T-helper 2 cell treated with Interferon-gamma antibody and Interleukin-4, amounts not matched to agents 5 μg/mL and 100 μg/mL, for 36 hours (primary cell): Measurements from ENCODE around the gene DENND1B.

Experiments used
- DNase-seq: peaks from one replicate; pipeline ENCODE4 v3.0.0; 2021; ENCODE audit warnings: low spot score
- H3K27ac Mint-ChIP-seq: one replicate; pipeline ENCODE4 v1.8.0; 2021; ENCODE audit warnings: mild to moderate bottlenecking, mixed read lengths
- H3K27me3 Mint-ChIP-seq: one replicate; pipeline ENCODE4 v1.8.0; 2021; ENCODE audit warnings: low read depth, mixed read lengths
- H3K36me3 Mint-ChIP-seq: one replicate; pipeline ENCODE4 v1.8.0; 2021; ENCODE audit warnings: low read depth, mixed read lengths
- H3K4me1 Mint-ChIP-seq: one replicate; pipeline ENCODE4 v1.8.0; 2021; ENCODE audit warnings: low read depth, mixed read lengths
- H3K4me3 Mint-ChIP-seq: one replicate; pipeline ENCODE4 v1.8.0; 2022; ENCODE audit warnings: mild to moderate bottlenecking, moderate library complexity, mixed read lengths
- H3K9me3 Mint-ChIP-seq: one replicate; pipeline ENCODE4 v1.8.0; 2021; ENCODE audit warnings: mixed read lengths

Gene DENND1B

DNA sequence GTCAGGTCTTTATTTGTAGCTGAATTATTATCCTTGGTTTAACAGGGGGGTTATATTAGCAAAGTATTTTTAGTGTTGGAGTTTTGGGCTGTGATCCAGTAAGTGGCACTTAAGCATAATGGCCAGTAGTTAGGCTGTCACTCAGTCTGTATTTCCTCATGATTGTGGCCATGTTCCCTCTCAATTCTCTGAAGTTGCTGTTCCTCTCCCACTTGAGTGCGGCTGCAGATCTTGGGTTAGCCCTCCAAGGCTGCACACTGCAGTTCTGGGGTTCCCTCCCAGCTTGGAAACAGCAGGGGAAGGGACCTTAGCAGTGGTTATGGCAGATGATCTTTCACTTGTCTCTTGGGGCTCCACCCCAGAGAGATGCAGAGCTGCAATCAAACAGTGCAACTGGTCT, 23.2 kb upstream of the DENND1B start:
- Mint-ChIP-seq H3K36me3 (peaks cover 12% of the 10 kb centered on the region), H3K4me1 (no peaks in the 10 kb centered on the region), H3K4me3 (no peak overlapping the region), H3K27me3 (peaks cover 21% of the 10 kb centered on the region), H3K27ac (no peak overlapping the region), H3K9me3 (peaks cover 58% of the 10 kb centered on the region)
- DNase-seq: no peak

DNA sequence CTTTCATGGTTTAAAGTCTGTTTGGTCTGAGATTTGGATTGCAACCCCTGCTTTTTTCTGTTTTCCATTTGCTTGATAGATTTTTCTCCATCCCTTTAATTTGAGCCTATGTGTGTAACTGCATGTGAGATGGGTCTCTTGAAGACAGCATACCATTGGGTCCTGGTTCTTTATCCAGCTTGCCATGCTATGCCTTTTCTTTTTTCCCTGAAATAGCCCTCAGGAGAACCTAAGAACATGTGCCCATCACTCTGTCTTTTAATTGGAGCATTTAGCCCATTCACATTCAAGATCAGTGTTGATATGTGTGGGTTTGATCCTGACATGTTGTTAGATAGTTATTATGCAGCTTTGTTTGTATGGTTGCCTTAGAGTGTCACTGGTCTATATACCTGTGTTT, 21.7 kb upstream of the DENND1B start:
- H3K27me3 Mint-ChIP-seq: peaks cover 28% of the 10 kb centered on the region
- H3K4me1 Mint-ChIP-seq: no peaks in the 10 kb centered on the region
- peaks cover 56% of the 10 kb centered on the region for H3K9me3 Mint-ChIP-seq
- no peak for DNase-seq
- peaks cover 12% of the 10 kb centered on the region for H3K36me3 Mint-ChIP-seq
- H3K4me3 Mint-ChIP-seq: no peak overlapping the region
- H3K27ac Mint-ChIP-seq: no peak overlapping the region

DNA sequence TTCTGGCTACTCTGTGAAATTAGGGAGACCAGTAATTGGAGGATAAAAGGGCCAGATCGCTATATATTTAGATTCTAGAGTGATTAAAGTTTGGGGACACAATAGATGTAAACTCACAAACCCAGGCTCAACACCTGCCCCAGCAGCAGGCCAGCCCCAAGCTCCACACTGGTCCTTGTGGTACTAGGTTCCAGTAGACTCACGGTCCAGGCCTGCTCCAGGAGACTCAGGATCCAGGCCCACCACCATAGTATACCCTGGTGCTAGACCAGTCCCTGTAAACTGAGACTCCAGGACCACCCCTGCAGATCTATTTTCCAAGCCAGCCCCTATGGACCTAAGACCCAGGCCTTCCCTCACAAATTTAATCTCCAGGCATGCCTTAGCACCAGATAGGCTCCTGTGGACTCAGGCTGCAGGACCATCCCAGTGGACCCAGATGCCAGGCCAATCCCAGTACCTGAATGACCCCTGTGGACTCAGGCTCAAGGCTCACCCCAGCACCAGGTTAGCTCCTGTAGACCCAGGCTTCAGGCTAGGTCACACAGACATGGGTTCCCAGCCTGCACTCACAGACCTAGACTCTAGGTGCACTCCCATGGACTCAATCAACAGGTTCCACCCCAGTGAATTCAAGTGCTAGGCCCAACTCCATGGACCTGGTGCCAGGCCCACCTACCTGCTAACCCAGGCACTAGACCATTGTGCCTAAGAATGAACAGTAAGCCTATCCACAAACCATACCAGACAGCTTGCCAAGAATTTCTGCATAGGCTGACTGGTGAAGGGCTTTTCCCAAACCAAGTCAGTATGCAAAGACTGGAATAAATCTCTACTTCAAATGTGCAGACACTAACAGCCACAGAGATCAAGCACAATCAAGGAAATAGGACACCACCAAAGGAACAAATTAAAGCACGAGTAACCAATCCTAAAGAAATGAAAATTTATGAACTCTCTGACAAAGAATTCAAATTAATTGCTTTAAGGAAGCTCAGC, 13.8 kb upstream of the DENND1B start:
- Mint-ChIP-seq H3K36me3 (no peaks in the 10 kb centered on the region), H3K4me1 (no peaks in the 10 kb centered on the region), H3K4me3 (no peak overlapping the region), H3K9me3 (no peaks in the 10 kb centered on the region), H3K27me3 (peaks cover 9% of the 10 kb centered on the region), H3K27ac (no peak overlapping the region)
- no peak for DNase-seq

DNA sequence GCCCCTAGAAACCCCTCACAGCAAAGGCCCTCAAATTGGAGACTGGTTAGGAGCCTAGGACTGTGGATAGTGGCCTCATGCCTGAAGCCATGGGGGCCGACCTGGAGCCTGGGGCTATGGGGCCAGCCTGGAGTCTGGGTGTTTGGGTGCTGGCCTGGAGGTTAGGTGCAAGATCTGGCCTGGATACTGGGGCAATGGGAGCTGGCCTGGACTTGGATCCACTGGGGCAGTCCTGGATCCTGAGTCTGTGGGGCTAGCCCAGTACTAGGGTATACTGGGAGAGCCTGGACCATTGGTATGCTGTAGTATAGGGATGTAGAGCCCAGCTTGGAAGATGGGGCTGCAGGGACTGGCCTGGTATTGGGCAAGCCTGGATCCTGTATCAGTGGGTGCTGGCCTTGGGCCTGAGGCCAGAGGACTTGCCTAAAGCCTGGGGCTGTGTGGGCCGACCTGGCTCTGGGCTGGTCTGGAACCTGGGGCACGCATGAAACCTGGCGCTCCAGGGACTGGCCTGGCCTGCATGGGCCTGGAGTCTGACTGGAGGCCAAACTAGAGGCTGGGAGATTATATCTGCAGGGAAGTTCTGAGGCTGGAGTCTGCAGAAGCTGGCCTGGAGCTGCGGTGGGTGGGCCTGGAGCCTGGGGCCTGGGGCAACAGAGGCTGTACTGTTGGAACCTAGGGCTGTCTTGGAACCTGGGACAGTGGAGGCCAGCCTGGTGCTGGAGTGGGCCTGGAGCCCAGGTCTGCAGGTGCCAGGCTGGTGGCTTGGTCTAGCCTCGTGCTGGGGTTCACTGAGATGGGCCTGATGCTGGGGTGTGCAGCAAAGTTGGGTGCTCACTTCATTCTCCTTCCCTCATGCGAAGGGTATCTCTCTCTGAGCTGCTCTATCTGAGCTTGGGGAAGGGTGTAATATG, 12.6 kb upstream of the DENND1B start:
- Mint-ChIP-seq H3K27me3 (peaks cover 3% of the 10 kb centered on the region), H3K4me1 (peaks cover 4% of the 10 kb centered on the region), H3K27ac (no peak overlapping the region), H3K4me3 (no peak overlapping the region), H3K9me3 (no peaks in the 10 kb centered on the region), H3K36me3 (no peaks in the 10 kb centered on the region)
- DNase-seq: no peak

DNA sequence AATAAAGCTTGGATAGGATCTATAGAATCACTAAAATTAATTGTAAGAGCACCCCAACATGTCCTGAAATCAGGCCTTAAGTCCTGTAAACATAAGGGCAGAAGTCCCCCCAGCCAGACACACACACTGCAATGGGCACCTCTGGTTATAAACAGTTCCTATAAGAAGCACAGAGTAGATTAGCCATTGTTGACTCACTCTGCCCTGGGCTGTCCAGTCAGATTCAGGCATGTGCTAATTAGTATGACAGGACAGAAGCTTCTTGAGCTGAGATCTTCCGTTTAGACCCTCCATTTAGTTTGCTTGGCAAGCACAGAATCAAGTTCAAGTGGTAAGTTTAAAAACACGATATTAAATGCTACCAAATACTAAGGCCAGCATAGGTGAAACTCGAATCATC, 11.8 kb upstream of the DENND1B start:
- no peaks in the 10 kb centered on the region for H3K27me3 Mint-ChIP-seq
- no peak for DNase-seq

DNA sequence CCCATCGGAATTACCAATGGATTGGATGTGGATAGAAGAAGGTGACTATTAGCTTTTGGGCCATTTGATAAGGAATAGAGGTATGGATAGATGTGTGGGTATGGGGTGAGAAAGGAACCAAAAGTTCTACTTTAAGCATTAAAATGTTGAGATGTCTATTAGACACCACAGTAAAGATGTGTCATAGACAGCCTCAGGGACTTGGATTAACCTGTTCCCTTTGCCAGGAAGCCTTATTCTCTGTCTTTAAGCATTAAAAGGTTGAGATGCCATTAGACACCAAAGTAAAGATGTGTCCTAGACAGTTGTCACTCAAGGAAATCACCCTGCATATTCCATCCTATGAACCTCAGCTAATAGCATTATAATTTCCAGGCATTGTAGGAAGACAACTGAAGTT, 11.0 kb upstream of the DENND1B start:
- Mint-ChIP-seq H3K4me3 (no peak overlapping the region), H3K27me3 (no peaks in the 10 kb centered on the region)

More for the DNA sequence above, 11.8 kb upstream of the DENND1B start:
- peaks cover 4% of the 10 kb centered on the region for H3K4me1 Mint-ChIP-seq
- H3K4me3 Mint-ChIP-seq: no peak overlapping the region
- H3K27ac Mint-ChIP-seq: no peak overlapping the region
- no peaks in the 10 kb centered on the region for H3K9me3 Mint-ChIP-seq
- H3K36me3 Mint-ChIP-seq: no peaks in the 10 kb centered on the region

DNA sequence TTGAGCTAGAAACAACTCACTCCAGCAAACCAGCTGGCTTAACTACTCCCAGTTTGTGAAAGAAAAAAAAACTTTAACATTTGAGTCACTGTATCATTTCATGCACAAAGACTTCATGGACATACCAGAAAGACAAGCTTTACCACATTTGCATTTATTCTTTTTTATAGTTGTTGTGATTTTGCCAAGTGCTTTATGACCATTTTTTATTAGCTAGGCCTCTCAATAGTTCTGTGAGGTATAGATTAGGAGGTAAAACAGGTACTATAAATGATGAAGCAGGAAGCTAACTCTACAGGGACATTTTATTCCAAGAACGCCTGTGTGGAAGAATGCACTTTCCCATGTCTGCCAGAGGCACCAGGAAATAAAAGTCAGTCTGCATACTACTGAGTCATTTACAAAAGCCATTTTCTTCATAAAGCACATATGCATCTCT, 8.2 kb upstream of the DENND1B start:
- Mint-ChIP-seq H3K36me3 (peaks cover 2% of the 10 kb centered on the region), H3K4me3 (no peak overlapping the region), H3K9me3 (peaks cover 9% of the 10 kb centered on the region), H3K4me1 (peaks cover 12% of the 10 kb centered on the region), H3K27ac (no peak overlapping the region), H3K27me3 (no peaks in the 10 kb centered on the region)
- no peak for DNase-seq

More for the DNA sequence above, 11.0 kb upstream of the DENND1B start:
- no peak overlapping the region for H3K27ac Mint-ChIP-seq
- peaks cover 4% of the 10 kb centered on the region for H3K4me1 Mint-ChIP-seq
- no peaks in the 10 kb centered on the region for H3K36me3 Mint-ChIP-seq
- no peaks in the 10 kb centered on the region for H3K9me3 Mint-ChIP-seq
- no peak for DNase-seq

DNA sequence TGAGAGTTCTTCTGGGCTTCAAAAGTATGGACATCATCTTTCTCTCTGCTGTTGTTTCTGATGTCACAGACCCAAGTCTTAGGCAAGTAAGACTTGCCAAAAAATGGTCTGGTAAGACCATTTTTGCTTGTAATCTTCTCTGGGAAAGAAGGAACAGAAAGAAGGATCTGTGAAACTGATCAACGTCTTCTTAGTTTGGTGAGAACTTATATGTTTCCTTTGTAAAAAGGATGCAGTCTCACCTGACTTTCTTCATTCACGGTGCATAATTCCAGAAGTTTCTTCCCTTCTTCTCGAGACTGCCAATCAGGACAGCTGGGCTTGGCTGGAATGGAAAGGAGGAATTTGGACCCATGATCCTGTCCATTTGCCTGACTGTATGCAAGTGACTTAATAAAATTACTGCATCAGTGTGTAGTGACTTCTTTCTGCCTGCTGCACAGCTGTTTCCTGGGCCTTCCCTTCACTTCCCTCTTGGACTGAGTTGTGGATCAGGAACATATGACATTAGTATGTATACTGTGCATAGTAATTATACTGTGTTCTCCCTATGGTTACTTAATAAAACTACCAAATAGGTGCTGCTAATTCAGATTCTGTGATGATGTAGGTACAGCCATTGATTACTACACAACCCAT, 7.6 kb upstream of the DENND1B start:
- Mint-ChIP-seq H3K27ac (no peak overlapping the region), H3K4me3 (no peak overlapping the region), H3K4me1 (peaks cover 19% of the 10 kb centered on the region), H3K27me3 (no peaks in the 10 kb centered on the region), H3K36me3 (peaks cover 2% of the 10 kb centered on the region), H3K9me3 (peaks cover 9% of the 10 kb centered on the region)
- DNase-seq: no peak

DNA sequence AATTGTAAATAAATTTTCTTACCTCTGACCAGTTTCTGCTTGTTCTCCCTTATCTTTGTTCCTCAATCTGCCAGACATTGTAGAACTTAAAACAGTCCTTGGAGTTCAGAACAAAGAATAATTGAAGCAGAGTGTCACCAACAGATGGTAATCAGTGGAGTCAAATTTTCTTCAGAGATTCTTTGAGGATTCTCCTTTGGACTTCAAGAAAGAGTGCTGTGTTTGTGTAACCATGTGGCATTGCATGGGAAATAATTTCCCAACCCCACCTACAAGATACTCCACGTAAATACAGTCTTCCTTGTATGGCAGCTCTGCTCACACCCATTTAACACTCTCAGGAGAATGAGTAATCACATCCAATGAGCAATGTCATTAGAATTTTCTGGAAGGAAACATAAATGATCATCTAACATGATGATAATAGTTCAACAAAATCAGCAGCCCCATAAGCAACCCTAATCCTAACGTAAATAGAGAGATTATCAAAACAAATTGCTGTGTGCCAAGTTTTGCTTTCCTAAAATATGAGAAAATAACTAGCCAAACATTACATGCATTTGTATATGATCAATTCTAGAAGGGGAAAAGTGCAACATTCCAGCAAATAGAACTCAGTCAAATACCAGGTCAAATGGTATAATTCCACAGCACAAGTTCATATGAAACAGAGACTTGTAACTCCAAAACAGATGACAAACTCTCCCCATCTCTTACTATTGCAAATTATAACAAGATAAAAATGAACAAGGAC, 6.9 kb upstream of the DENND1B start:
- peaks cover 2% of the 10 kb centered on the region for H3K36me3 Mint-ChIP-seq
- peaks cover 25% of the 10 kb centered on the region for H3K4me1 Mint-ChIP-seq
- no peak overlapping the region for H3K27ac Mint-ChIP-seq
- H3K27me3 Mint-ChIP-seq: no peaks in the 10 kb centered on the region
- no peak overlapping the region for H3K4me3 Mint-ChIP-seq
- no peak for DNase-seq
- H3K9me3 Mint-ChIP-seq: peaks cover 9% of the 10 kb centered on the region

DNA sequence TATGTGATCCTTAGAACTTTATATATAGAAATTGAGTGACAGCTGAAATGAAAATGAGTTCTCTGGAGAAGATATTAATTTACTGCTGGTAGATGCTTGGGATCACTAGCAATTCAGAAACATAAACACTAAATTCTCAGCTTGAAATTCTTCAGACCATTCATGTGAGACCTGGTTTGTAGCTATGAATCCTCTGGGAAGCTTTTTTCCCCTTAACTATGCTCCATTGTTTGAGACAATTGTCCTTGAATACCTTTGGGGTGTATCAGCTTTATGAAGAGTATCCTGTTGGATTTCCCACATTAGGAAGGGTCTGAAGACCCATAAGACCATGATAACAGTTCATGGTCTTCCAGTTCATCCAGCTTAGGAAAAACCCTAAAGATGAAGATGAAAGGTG, 4.6 kb upstream of the DENND1B start:
- H3K9me3 Mint-ChIP-seq: peaks cover 9% of the 10 kb centered on the region
- H3K27ac Mint-ChIP-seq: no peak overlapping the region
- H3K27me3 Mint-ChIP-seq: no peaks in the 10 kb centered on the region
- peaks cover 2% of the 10 kb centered on the region for H3K36me3 Mint-ChIP-seq
- H3K4me1 Mint-ChIP-seq: peaks cover 39% of the 10 kb centered on the region
- H3K4me3 Mint-ChIP-seq: no peak overlapping the region
- DNase-seq: no peak

DNA sequence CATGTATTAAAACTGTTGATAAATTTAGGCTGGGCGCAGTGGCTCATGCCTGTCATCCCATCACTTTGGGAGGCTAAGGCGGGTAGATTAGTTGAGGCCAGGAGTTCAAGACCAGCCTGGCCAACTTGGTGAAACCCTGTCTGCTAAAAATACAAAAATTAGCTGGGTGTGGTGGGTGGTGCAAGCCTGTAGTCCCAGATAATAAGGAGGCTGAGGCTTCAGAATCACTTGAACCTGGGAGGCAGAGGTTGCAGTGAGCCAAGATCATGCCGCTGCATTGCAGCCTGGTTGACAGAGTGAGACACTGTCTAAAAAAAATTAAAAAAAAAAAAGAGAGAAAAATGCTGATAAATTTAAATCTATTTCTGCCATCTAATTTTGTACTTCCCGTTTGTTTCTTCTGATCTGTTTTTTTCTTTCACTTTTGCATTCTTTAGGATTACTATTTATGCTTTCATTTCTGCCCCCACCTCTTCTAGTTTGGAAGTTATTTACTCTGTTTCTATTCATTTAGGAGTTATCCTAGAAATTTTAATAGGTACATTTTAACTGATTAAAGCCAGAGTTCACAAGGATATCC, 3.2 kb upstream of the DENND1B start:
- no peak for DNase-seq
- peaks cover 38% of the 10 kb centered on the region for H3K4me1 Mint-ChIP-seq
- H3K36me3 Mint-ChIP-seq: peaks cover 5% of the 10 kb centered on the region
- H3K9me3 Mint-ChIP-seq: peaks cover 9% of the 10 kb centered on the region
- H3K4me3 Mint-ChIP-seq: peak overlapping the region; percentile 66
- H3K27ac Mint-ChIP-seq: peak overlapping the region; percentile 67
- H3K27me3 Mint-ChIP-seq: no peaks in the 10 kb centered on the region

DNA sequence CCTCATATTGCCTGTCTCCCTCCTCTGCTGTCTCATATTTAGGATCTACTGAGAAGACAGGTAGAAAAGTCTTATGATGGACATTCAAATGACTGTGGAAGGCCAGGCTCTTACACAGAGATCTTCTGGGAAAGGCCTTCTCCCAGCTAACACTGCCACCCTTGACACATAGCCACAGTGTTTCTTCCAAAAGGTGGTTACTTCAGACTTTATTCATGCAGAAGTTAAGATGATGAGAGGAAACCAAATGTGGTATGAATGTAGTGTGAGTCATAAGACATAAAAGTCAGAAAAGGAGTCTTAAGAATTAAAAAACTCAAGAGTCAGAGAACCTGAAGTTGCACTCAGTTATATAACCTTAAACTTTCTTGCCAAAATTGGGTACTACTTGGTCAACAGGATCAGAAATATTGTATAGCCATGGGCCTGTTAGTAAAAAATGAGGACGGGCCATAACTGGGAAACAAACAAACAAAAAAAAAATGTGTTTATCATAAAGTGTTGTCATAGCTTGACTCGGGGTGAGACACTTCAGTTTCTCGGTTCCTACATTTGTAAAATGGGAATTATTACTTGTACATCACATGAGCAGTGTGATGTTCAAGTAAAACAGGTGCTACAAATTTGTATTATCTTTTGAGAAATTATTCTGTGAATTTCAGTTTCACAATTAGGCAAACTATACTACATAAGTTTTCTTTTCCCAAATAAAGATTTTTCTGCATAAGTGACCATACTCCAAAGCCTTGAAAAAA, 1.2 kb upstream of the DENND1B start:
- H3K27ac Mint-ChIP-seq: peak overlapping the region; percentile 99
- H3K27me3 Mint-ChIP-seq: no peaks in the 10 kb centered on the region
- H3K4me1 Mint-ChIP-seq: peaks cover 56% of the 10 kb centered on the region

More for the DNA sequence above, 1.2 kb upstream of the DENND1B start:
- Mint-ChIP-seq H3K36me3 (peaks cover 23% of the 10 kb centered on the region), H3K4me3 (peak overlapping the region; percentile 89), H3K9me3 (peaks cover 9% of the 10 kb centered on the region)
- DNase-seq: peak; percentile 59
